ENCODE measurements around the gene SUMO4. TPM values are rescaled to one million over a fixed set of nuclear protein-coding genes. Genes with fewer than 3 reads are reported as not detected.

Gene SUMO4
- total RNA-seq, 1 experiment from 2014 or later = 1.2 TPM

DNA sequence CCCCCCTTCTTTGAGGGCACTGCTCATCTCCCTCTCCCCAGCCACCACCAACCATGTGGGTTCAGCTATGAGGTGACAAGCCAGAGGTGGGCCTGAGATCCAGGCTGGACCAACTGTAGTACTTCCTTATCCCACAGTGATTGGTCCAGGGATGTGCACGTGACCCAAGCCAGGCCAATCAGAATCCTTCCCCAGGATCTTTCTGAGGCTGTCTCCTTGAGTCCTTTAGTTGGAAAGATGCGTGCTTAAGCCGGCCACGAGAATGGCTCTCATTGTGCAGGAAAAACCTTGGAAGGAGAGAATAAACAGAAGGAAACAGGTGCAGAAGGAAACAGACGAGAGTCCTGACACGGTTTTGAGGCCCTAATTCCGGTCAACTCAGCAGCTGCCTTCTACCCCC lies 45.5 kb downstream of the SUMO4 start:
- peaks cover 3% of the 10 kb centered on the region; the same call in 1 of the 2 replicates for H3K9me3 Mint-ChIP-seq
- peaks cover 19% of the 10 kb centered on the region for H3K27me3 Mint-ChIP-seq (ENCODE audit: low read depth)
- peaks cover 3% of the 10 kb centered on the region; the same call in 1 of the 2 replicates for H3K4me1 Mint-ChIP-seq
- DNase-seq (ENCODE audit: low spot score) (no peak), ATAC-seq (no peak)
- ChIA-PET POLR2A (no interaction called here), CTCF (no interaction called here)
- TF ChIP-seq ELF4 (CRISPR knock-in tag; IDR thresholded peaks at IDR 0.05; ENCODE audit: low read depth) = no peak
- TF ChIP-seq MYBL2 (CRISPR knock-in tag; IDR thresholded peaks at IDR 0.05) = no peak
- TF ChIP-seq, protein P1, sequence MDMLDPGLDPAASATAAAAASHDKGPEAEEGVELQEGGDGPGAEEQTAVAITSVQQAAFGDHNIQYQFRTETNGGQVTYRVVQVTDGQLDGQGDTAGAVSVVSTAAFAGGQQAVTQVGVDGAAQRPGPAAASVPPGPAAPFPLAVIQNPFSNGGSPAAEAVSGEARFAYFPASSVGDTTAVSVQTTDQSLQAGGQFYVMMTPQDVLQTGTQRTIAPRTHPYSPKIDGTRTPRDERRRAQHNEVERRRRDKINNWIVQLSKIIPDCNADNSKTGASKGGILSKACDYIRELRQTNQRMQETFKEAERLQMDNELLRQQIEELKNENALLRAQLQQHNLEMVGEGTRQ (CRISPR knock-in tag; IDR thresholded peaks at IDR 0.05) = peak; percentile 77
- TF ChIP-seq, protein P2, sequence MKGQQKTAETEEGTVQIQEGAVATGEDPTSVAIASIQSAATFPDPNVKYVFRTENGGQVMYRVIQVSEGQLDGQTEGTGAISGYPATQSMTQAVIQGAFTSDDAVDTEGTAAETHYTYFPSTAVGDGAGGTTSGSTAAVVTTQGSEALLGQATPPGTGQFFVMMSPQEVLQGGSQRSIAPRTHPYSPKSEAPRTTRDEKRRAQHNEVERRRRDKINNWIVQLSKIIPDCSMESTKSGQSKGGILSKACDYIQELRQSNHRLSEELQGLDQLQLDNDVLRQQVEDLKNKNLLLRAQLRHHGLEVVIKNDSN (CRISPR knock-in tag; IDR thresholded peaks at IDR 0.05) = peak; percentile 28; the same call in 1 of the 2 replicates
- TF ChIP-seq NFYB (CRISPR knock-in tag; conservative IDR thresholded peaks at IDR 0.05; ENCODE audit: low read depth) = peak; percentile 34; the same call in 1 of the 2 replicates
- no peak for TF ChIP-seq PRRX2 (CRISPR knock-in tag; IDR thresholded peaks at IDR 0.05)
- no peak overlapping the region for H3K27ac Mint-ChIP-seq
- H3K4me3 Mint-ChIP-seq = no peak overlapping the region
- no peaks in the 10 kb centered on the region for H3K36me3 Mint-ChIP-seq

- H3K36me3 Mint-ChIP-seq = no peaks in the 10 kb centered on the region
- DNase-seq (ENCODE audit: low spot score) (no peak), ATAC-seq (peak; percentile 51)
- CTCF ChIA-PET = interaction anchor here (1.8 to 2.2 kb wide), 2 partner anchors 15 to 70 kb away, joined by 4 to 13 read pairs; no protein-coding TSS in a partner anchor
- H3K27me3 Mint-ChIP-seq (ENCODE audit: low read depth) = peaks cover 28% of the 10 kb centered on the region
- H3K9me3 Mint-ChIP-seq = peaks cover 3% of the 10 kb centered on the region; the same call in 1 of the 2 replicates
- no peaks in the 10 kb centered on the region for H3K4me1 Mint-ChIP-seq
- POLR2A ChIA-PET = no interaction called here
- H3K4me3 Mint-ChIP-seq = no peak overlapping the region
- TF ChIP-seq FOXK1 (CRISPR knock-in tag; IDR thresholded peaks at IDR 0.05) (no peak), ESRRA (CRISPR knock-in tag; IDR thresholded peaks at IDR 0.05; ENCODE audit: borderline replicate concordance) (no peak), ZNF263 (CRISPR knock-in tag; IDR thresholded peaks at IDR 0.05; ENCODE audit: low read depth) (no peak), ZNF396 (CRISPR knock-in tag; IDR thresholded peaks at IDR 0.05; ENCODE audit: borderline replicate concordance) (no peak), SMAD4 (CRISPR knock-in tag; IDR thresholded peaks at IDR 0.05) (no peak), AR (CRISPR knock-in tag; IDR thresholded peaks at IDR 0.05) (no peak), PRRX2 (CRISPR knock-in tag; IDR thresholded peaks at IDR 0.05) (no peak), EMX1 (CRISPR knock-in tag; IDR thresholded peaks at IDR 0.05) (no peak), RORB (CRISPR knock-in tag; IDR thresholded peaks at IDR 0.05) (no peak)
- TF ChIP-seq, protein P3, sequence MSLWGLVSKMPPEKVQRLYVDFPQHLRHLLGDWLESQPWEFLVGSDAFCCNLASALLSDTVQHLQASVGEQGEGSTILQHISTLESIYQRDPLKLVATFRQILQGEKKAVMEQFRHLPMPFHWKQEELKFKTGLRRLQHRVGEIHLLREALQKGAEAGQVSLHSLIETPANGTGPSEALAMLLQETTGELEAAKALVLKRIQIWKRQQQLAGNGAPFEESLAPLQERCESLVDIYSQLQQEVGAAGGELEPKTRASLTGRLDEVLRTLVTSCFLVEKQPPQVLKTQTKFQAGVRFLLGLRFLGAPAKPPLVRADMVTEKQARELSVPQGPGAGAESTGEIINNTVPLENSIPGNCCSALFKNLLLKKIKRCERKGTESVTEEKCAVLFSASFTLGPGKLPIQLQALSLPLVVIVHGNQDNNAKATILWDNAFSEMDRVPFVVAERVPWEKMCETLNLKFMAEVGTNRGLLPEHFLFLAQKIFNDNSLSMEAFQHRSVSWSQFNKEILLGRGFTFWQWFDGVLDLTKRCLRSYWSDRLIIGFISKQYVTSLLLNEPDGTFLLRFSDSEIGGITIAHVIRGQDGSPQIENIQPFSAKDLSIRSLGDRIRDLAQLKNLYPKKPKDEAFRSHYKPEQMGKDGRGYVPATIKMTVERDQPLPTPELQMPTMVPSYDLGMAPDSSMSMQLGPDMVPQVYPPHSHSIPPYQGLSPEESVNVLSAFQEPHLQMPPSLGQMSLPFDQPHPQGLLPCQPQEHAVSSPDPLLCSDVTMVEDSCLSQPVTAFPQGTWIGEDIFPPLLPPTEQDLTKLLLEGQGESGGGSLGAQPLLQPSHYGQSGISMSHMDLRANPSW (CRISPR knock-in tag; conservative IDR thresholded peaks at IDR 0.05; ENCODE audit: low read depth) = no peak
- TF ChIP-seq, protein P4, sequence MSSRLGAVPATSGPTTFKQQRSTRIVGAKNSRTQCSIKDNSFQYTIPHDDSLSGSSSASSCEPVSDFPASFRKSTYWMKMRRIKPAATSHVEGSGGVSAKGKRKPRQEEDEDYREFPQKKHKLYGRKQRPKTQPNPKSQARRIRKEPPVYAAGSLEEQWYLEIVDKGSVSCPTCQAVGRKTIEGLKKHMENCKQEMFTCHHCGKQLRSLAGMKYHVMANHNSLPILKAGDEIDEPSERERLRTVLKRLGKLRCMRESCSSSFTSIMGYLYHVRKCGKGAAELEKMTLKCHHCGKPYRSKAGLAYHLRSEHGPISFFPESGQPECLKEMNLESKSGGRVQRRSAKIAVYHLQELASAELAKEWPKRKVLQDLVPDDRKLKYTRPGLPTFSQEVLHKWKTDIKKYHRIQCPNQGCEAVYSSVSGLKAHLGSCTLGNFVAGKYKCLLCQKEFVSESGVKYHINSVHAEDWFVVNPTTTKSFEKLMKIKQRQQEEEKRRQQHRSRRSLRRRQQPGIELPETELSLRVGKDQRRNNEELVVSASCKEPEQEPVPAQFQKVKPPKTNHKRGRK (CRISPR knock-in tag; IDR thresholded peaks at IDR 0.05; ENCODE audit: borderline replicate concordance) = no peak
- no peak overlapping the region for H3K27ac Mint-ChIP-seq
These were observed 46.8 kb downstream of the SUMO4 start for GRCh38 chr6:149446791-149447376.
